ENCODE measurements around the gene PPM1A.

DNA sequence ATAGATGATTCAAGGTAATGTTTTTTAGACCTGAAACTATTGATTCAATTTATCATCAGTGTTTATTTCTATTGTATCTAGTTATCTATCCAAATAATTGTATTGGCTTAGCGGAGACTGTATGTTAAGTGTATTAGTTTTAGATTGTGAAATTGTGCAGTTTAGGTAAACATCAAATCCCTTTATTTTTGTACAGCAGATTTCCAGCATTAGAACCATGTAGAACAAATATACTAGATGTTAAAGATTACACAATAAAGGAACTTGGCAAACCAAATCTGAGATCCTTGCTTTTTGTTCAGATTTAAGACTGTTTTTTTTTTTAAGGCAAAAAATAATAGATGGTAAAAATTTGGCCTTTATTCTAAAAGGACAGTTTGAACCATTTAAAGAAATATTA, 39.3 kb downstream of the PPM1A start:
- TF ChIP-seq, protein P1, sequence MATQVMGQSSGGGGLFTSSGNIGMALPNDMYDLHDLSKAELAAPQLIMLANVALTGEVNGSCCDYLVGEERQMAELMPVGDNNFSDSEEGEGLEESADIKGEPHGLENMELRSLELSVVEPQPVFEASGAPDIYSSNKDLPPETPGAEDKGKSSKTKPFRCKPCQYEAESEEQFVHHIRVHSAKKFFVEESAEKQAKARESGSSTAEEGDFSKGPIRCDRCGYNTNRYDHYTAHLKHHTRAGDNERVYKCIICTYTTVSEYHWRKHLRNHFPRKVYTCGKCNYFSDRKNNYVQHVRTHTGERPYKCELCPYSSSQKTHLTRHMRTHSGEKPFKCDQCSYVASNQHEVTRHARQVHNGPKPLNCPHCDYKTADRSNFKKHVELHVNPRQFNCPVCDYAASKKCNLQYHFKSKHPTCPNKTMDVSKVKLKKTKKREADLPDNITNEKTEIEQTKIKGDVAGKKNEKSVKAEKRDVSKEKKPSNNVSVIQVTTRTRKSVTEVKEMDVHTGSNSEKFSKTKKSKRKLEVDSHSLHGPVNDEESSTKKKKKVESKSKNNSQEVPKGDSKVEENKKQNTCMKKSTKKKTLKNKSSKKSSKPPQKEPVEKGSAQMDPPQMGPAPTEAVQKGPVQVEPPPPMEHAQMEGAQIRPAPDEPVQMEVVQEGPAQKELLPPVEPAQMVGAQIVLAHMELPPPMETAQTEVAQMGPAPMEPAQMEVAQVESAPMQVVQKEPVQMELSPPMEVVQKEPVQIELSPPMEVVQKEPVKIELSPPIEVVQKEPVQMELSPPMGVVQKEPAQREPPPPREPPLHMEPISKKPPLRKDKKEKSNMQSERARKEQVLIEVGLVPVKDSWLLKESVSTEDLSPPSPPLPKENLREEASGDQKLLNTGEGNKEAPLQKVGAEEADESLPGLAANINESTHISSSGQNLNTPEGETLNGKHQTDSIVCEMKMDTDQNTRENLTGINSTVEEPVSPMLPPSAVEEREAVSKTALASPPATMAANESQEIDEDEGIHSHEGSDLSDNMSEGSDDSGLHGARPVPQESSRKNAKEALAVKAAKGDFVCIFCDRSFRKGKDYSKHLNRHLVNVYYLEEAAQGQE (IDR thresholded peaks at IDR 0.05; ENCODE audit: low read depth), result no peak
- TF ChIP-seq CEBPB (IDR thresholded peaks at IDR 0.05) (no peak), TAF1 (IDR thresholded peaks at IDR 0.05; ENCODE audit: low read depth) (no peak), EP300 (IDR thresholded peaks at IDR 0.05; ENCODE audit: borderline replicate concordance) (no peak)
- TF ChIP-seq, protein P2, sequence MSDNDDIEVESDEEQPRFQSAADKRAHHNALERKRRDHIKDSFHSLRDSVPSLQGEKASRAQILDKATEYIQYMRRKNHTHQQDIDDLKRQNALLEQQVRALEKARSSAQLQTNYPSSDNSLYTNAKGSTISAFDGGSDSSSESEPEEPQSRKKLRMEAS (IDR thresholded peaks at IDR 0.05), result no peak
